ENCODE data around the gene SLC2A6.

Gene SLC2A6

DNA sequence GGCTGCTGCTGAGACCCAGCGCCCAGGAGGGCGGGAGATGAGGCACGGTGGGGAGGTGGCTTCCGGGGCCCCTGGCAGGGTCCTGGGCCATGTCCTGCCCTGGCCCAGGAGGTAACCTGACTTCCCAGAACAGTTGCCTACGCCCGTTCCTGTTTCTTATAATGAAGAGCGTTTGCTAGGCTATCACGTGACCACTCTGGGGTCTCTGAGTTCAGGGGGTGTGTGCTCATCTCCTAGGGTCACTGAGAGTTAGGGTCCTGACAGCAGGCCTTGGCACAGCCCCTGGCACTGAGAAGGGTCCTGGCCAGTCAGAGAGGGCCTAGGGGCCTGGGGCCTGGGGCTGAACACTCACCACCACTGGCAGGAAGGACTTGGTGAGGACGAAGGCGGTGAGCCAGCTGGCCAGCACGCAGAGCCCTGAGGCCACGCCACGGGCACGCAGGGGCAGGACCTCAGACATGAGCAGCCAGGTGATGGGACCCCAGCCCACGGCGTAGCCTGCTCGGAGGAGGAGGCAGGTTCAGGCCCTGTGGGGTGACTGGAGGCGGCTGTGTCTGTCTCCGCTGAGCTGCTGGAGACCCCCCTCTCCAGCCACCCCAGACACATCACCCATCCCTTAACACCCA, 6.0 kb downstream of the SLC2A6 start:
- H3K4me3 ChIP-seq (ENCODE audit: low read depth, low read length), result no peak overlapping the region
- TF ChIP-seq, protein P1, sequence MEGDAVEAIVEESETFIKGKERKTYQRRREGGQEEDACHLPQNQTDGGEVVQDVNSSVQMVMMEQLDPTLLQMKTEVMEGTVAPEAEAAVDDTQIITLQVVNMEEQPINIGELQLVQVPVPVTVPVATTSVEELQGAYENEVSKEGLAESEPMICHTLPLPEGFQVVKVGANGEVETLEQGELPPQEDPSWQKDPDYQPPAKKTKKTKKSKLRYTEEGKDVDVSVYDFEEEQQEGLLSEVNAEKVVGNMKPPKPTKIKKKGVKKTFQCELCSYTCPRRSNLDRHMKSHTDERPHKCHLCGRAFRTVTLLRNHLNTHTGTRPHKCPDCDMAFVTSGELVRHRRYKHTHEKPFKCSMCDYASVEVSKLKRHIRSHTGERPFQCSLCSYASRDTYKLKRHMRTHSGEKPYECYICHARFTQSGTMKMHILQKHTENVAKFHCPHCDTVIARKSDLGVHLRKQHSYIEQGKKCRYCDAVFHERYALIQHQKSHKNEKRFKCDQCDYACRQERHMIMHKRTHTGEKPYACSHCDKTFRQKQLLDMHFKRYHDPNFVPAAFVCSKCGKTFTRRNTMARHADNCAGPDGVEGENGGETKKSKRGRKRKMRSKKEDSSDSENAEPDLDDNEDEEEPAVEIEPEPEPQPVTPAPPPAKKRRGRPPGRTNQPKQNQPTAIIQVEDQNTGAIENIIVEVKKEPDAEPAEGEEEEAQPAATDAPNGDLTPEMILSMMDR (IDR thresholded peaks at IDR 0.05; ENCODE audit: low read depth, low read length), result no peak
- TF ChIP-seq POLR2A (IDR thresholded peaks at IDR 0.05; ENCODE audit: extremely low read depth, insufficient read length) (no peak), MYC (IDR thresholded peaks at IDR 0.05; ENCODE audit: low read depth, low read length) (no peak)
- DNase-seq (ENCODE audit: low read depth), result no peak

DNA sequence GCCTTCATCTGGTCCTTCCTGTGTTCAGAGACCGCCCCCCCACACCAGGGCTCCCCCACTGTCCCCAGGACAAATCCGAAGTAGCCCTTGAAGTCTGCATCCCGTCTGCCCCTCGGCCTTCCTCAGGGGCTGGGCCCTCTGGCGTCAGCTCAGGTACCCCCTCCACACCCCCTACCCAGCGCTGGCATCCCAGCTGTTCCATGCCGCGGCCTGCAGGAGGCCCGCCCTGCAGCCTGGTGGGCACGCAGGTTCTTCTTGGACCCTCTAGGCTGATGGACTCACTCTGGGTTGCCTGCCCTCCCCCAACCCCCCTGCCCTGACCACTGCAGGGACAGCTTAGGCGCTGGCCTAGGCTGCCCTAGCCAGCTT, 6.6 kb downstream of the SLC2A6 start:
- DNase-seq (ENCODE audit: low read depth), result no peak
- TF ChIP-seq POLR2A (IDR thresholded peaks at IDR 0.05; ENCODE audit: extremely low read depth, insufficient read length) (no peak), MYC (IDR thresholded peaks at IDR 0.05; ENCODE audit: low read depth, low read length) (no peak)
- TF ChIP-seq, protein P1 (IDR thresholded peaks at IDR 0.05; ENCODE audit: low read depth, low read length), result no peak
- TF ChIP-seq, protein P2, sequence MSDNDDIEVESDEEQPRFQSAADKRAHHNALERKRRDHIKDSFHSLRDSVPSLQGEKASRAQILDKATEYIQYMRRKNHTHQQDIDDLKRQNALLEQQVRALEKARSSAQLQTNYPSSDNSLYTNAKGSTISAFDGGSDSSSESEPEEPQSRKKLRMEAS (IDR thresholded peaks at IDR 0.05; ENCODE audit: low read depth, low read length), result no peak
- H3K4me3 ChIP-seq (ENCODE audit: low read depth, low read length), result no peak overlapping the region

DNA sequence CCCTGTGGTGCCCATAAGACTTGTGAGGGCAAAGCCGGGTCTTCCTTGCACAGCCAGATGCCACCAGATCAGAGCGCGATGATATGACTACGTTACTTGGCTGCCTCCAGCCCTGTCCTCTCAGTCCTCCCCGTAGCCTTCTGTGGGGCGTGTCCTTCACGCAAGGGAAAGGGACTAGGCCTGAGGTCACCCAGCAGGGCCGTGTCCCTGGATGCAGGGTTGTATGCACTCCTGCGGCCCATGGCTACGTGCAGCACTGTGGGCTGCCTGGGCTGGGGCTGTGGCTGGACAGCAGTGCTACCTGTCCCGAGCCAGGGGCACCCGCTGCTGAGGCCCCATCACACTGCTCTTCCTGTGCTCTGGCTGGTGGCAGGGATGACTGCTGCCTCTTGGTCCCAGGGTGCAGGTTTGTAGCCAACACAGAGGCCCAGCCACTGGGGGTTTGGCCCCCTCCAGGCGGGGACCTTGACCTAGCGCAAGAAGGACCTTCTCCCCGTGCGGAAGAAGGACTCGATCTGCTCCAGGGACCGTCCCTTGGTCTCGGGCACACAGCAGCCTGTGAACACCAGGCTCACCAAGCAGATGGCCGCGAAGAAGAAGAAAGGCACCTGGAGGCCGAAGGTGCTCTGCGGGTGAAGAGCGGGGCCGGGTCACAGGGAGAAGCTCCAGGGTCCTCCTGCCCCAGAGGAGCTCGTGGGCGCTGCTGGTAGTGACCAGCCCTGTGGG, 7.2 kb downstream of the SLC2A6 start:
- no peak for DNase-seq (ENCODE audit: low read depth)
- TF ChIP-seq, protein P2 (IDR thresholded peaks at IDR 0.05; ENCODE audit: low read depth, low read length), result no peak
- TF ChIP-seq POLR2A (IDR thresholded peaks at IDR 0.05; ENCODE audit: extremely low read depth, insufficient read length) (no peak), MYC (IDR thresholded peaks at IDR 0.05; ENCODE audit: low read depth, low read length) (no peak)
- H3K4me3 ChIP-seq (ENCODE audit: low read depth, low read length), result no peak overlapping the region

DNA sequence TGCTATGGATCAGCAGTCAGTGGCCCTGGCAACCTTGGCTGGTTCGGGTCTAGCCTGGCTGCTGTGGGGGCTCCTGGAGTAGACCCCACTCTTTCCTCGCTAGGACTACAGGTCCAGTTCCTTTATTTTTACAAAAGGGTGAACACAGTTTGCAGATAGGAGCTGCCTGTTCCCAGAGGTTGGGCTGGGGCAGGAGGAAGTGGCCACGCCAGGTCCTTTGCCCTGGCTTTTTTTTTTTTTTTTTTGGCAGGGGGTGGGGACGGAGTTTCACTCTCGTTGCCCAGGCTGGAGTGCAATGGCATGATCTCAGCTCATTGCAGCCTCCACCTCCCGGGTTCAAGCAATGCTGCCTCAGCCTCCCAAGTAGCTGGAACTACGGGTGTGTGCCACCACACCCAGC, 7.9 kb downstream of the SLC2A6 start:
- no peak for DNase-seq (ENCODE audit: low read depth)

DNA sequence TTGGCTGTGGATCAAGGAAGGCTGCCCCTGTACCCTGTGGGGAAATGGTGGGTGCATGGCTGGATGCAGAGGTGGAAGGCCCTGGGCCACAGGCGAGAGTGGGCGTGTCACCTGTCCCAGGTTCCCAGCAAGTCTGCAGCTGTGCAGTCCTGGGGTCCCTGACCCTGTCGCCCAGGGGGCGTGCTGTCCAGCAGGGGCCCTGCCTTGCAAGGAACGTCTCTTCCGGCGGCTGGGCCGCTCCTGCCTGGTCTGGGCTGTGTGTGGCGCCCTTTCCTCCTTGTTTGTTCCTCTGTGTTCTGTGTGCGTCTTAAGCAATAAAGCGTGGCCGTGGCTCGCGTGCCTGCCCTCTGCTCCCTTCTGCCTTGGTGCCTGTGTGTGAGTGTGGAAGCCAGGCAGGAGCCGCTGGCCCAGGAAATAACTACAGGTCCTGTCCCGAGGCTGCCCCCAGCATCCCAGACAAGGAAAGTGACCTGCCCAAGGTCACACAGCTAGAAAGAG, 8.4 kb downstream of the SLC2A6 start:
- H3K4me3 ChIP-seq (ENCODE audit: low read depth, low read length), result no peak overlapping the region
- TF ChIP-seq, protein P2 (IDR thresholded peaks at IDR 0.05; ENCODE audit: low read depth, low read length), result no peak
- TF ChIP-seq POLR2A (IDR thresholded peaks at IDR 0.05; ENCODE audit: extremely low read depth, insufficient read length) (no peak), MYC (IDR thresholded peaks at IDR 0.05; ENCODE audit: low read depth, low read length) (no peak)
- TF ChIP-seq, protein P1 (IDR thresholded peaks at IDR 0.05; ENCODE audit: low read depth, low read length), result no peak
- peak; percentile 40 for DNase-seq (ENCODE audit: low read depth)

More for the DNA sequence above, 7.9 kb downstream of the SLC2A6 start:
- TF ChIP-seq MYC (IDR thresholded peaks at IDR 0.05; ENCODE audit: low read depth, low read length), result no peak
- no peak for TF ChIP-seq POLR2A (IDR thresholded peaks at IDR 0.05; ENCODE audit: extremely low read depth, insufficient read length)
- TF ChIP-seq, protein P2 (IDR thresholded peaks at IDR 0.05; ENCODE audit: low read depth, low read length), result no peak
- H3K4me3 ChIP-seq (ENCODE audit: low read depth, low read length), result no peak overlapping the region

DNA sequence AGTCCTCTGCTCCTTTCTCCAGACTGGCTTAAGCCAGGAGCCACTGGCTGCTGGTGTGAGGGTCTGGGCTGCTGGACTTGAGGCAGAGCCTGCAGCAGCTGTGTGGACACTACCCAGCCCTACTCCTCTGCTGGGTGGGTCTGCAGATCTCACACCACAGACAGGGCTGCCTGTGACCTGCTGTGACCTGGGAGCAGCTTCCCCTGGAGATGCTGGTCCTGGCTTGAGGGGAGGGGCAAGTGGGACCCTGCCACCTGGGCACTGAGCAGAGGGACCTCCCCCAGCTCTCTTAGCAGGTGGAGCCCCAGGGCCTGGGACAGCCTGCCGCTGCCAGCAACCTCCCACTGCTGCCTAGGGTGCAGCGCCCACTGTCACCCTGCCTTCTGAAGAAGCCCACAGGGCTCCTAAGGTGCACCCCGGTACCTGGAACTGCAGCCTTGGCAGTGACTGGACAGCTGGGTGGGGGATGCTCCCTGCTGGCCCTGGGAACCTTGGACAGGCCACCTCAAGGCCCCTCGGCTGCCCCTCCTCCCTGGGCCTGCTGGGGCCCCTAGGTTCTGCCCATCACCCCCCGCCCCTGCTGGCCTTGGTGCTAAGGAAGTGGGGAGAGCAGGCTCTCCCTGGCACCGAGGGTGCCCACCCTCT, 10.0 kb downstream of the SLC2A6 start:
- no peak for TF ChIP-seq MYC (IDR thresholded peaks at IDR 0.05; ENCODE audit: low read depth, low read length)
- TF ChIP-seq, protein P1 (IDR thresholded peaks at IDR 0.05; ENCODE audit: low read depth, low read length), result no peak
- TF ChIP-seq POLR2A (IDR thresholded peaks at IDR 0.05; ENCODE audit: extremely low read depth, insufficient read length), result no peak
- TF ChIP-seq, protein P2 (IDR thresholded peaks at IDR 0.05; ENCODE audit: low read depth, low read length), result no peak
- no peak for DNase-seq (ENCODE audit: low read depth)
- H3K4me3 ChIP-seq (ENCODE audit: low read depth, low read length), result no peak overlapping the region
